NCI-H748 (cell line): ENCODE results near the gene ZNF527.
"Not testable (repeated sequence)": the region's sequence is repeated elsewhere in the genome, so short reads cannot be mapped to it uniquely, and the experiment has no call there.

Source experiments
- DNase-seq: peaks from one replicate; lab custom pipeline; 2025; ENCODE audit not compliant: unreplicated experiment; lab: John Stamatoyannopoulos, UW

The ZNF527 gene

DNA sequence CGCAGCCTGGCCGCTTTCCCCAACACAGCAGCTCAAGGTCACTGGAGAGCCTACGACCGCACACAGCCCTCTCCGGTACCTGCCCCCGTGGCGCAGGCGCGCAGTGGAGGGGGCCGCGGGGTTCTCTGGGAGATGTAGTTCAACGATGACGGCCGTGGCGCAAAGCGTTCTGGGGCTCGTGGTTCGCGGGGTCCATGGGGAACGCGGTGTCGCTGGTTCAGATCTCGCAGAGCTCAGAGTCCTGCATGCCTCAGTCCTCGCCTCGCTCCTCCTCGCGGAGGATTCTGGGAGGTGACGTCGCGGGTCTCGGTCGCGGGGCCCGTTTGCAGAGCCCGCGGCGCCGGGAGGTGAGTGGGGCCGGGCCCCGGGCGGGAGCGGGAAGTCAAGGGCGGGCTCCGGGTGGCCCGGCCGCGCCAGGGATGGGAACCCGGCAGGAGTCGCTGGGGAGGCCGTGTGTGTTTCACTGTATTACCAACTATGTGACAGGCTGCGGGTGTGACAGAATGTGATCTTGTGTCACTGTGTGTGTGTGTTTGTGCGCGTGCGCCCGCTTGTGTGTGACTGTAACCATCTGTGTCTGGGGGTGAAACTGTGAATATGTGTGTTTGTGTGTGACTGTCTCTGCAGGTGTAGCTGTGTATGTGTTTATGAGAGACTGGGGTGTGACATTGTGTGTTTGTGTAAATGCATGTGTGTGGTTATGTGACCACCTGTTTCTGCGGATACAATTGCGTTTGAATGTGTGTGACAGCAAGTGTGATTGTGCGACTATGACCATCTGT lies at the start of gene ZNF527:
Gene ZNF527 (plus strand): TSS at position 220 of the 782 bp plus-strand sequence. CDS start 3,100 bp downstream, outside the sequence.
- peak; percentile 99 for DNase-seq

DNA sequence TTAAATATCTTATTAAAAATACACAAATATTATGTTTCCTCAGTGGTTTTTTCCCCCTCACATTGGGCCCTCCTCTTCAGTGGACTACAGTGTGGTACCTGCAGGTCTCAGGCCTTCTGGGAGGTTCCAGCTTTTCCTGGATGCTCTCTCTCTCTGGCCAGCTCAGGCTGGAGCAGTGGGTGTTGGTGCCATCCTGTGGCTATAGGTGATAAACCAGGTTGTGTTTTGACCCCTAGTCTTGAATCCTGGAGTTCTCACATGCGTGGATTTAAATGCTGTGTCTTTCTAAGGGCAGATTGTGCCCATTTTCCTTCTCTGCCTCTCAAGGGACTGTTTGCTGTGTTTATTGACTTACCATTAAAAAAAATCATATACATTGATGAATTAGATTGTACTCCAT lies 41.2 kb upstream of the ZNF527 start:
- DNase-seq, result peak; percentile 37

- DNase-seq, result no peak
Observed at GRCh38 chr19:37332839-37333238, 38.1 kb upstream of the ZNF527 start.

DNA sequence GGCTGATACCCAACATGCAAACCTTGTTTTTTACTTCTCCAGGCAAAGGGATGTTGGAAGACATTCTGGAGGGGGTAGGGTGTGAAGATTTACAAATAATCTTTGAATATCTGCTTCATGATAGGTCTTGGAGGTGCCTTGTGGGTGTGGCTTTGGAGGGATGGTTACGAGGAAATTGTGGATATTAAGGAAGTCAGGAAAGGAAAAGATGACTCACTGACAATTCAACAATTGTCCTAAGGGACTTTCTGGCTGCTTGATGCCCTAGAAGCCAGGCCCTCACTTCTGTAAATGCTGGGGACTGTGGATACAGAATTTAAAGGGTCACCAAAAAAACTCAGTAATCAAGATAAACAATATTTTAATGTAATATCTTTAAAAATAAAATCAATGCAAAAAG lies 37.4 kb upstream of the ZNF527 start:
- no peak for DNase-seq

GRCh38 chr19:37334179-37335071 lies 36.5 kb upstream of the ZNF527 start:
- peak; percentile 98 for DNase-seq

DNA sequence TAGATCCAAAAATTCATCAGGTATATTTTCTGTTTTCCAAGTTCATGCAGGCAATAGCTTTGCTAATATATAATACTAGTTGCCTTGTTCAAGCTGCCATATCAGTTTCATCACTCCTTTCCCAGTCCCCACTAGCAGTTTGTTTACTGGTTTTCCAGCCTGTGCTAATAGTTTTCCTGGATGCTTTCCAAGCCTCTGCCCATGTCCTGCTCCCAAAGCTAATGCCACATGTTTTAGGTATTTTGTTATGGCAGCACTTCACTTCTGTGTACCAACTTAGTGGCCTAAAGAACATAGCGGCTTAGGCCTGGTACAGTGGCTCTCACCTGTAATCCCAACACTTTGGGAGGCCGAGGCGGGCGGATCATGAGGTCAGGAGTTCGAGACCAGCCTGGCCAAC lies 28.1 kb upstream of the ZNF527 start:
- no peak for DNase-seq

GRCh38 chr19:37346091-37346490 lies 24.8 kb upstream of the ZNF527 start:
- no peak for DNase-seq

DNA sequence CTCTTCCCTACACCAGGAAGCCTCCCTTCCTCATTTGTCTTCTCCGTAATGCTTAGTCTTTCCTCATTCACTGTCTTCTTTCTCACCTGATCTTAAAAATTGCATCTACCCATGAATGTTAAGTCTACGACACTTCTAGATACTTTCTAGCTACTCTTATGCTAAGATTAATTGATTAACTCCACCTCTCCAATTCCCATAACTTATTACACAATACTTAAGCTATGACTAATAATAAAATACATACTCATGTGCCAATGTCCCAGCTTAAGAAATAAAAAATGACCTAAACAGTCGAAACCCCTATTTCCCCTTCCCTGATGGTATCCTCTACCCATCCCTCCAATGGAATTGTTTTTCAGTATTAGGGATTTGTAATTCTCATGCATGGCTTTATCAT lies 22.8 kb upstream of the ZNF527 start:
- no peak for DNase-seq

GRCh38 chr19:37353968-37354367 lies 16.9 kb upstream of the ZNF527 start:
- no peak for DNase-seq

DNA sequence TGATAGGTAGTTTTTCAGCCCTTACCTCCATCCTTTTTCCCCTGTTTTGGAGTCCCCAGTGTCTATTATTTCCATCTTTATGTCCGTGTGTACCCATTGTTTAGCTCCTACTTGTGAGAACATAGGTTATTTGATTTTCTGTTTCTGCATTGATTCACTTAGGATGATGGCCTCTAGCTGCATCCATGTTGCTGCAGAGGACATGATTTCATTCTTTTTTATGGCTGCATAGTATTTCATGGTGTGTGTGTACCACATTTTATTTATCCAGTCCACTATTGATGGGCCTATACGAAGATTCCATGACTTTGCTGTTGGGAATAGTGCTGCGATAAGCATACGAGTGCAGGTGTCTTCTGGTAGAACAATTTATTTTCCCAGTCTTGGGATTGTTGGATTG lies 15.0 kb upstream of the ZNF527 start:
- DNase-seq, result no peak

GRCh38 chr19:37361994-37362393 lies 8.9 kb upstream of the ZNF527 start:
- no peak for DNase-seq

GRCh38 chr19:37362733-37363132 lies 8.2 kb upstream of the ZNF527 start:
- DNase-seq, result peak; percentile 31

- DNase-seq, result peak; percentile 73
Observed at GRCh38 chr19:37370386-37370879, 466 bp upstream of the ZNF527 start.

GRCh38 chr19:37389234-37389633 lies 18.3 kb downstream of the ZNF527 start:
- no peak for DNase-seq

DNA sequence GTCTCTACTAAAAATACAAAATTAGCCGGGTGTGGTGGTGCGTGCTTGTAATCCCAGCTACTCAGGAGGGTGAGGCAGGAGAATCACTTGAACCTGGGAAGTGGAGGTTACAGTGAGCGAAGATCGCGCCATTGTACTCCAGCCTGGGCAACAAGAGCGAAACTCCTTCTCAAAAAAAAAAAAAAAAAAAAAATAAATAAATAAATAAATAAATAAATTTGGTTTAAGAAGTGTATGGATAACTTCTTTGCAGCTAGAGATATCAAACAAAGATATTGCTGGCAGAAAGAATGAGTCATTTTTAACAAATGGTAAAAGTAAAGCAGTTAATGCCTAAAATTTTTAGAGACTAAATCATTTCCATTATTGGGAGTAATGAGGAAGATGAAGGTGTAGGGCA lies 20.5 kb downstream of the ZNF527 start:
- not testable (repeated sequence) for DNase-seq

DNA sequence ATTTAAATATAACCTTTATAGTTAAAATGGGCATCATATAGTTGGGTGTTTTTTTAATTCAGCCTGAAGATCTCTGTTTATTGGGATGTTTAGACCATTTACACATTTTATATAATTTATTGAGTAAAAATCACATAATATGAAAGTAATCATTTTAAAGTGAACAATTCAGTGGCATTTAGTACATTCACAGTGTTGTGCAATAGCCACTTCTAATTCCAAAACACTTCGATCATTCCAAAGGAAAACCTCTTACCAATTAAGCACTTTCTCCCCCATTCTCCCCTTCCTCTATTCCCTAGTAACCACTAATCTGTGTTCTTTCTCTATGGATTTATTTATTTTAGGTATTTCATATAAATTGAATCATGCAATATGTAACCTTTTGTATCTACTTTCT lies 30.2 kb downstream of the ZNF527 start:
- no peak for DNase-seq

- no peak for DNase-seq
Observed at GRCh38 chr19:37403403-37403802, 32.5 kb downstream of the ZNF527 start.

DNA sequence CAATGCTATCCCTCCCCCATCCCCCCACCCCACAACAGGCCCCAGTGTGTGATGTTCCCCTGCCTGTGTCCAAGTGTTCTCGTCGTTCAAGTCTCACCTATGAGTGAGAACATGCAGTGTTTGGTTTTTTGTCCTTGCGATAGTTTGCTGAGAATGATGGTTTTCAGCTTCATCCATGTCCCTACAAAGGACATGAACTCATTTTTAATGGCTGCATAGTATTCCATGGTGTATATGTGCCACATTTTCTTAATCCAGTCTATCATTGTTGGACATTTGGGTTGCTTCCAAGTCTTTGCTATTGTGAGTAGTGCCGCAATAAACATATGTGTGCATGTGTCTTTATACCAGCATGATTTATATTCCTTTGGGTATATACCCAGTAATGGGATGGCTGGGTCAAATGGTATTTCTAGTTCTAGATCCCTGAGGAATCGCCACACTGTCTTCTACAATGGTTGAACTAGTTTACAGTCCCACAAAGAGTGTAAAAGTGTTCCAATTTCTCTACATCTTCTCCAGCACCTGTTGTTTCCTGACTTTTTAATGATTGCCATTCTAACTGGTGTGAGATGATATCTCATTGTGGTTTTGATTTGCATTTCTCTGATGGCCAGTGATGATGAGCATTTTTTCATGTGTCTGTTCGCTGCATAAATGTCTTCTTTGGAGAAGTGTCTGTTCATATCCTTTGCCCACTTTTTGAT lies 35.4 kb downstream of the ZNF527 start:
- DNase-seq, result not testable (repeated sequence)

DNA sequence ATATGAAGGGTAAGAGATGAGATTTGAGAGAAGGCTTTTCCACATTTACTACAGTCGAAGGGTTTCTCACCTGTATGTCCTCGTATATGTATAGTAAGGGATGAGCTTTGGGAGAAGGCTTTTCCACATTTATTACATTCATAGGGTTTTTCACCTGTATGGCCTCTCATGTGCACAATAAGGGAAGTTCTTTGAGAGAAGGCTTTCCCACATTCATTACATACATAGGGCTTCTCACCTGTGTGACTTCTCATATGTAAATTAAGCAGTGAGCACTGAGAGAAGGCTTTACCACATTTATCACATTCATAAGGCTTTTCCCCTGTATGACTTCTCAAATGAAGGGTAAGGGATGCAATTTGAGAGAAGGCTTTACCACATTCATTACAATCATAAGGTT lies 41.8 kb downstream of the ZNF527 start:
- no peak for DNase-seq

DNA sequence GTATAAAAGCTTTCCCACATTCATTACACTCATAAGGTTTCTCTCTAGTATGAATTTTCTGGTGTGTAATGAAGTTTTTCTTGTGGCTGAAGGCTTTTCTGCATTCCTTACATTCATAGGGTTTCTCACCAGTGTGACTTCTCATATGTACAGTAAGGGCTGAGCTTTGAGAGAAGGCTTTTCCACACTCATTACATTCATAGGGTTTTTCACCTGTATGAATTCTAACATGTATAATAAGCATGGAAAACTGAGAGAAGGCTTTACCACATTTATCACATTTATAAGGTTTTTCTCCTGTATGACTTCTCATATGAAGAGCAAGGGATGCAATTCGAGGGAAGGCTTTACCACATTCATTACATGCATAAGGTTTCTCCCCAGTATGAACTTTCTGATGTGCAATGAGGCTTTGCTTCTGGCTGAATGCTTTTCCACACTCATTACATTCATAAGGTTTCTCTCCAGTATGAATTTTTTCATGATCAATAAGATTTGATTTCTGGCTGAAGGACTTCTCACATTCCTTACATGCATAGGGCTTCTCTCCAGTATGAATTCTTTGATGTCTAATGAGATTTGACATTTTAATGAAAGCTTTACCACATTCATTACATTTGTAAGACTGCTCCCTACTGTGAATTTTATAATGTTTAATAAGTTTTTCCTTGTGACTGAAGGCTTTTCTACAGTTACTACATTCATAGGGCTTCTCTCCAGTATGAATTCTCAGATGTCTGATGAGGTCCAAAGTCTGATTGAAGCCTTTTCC lies 42.6 kb downstream of the ZNF527 start:
- DNase-seq, result no peak
